Activated B cell treated with CpG ODN at 0.5 μM for 24 hours (primary cell): ENCODE data around the gene MUC5B. TPM values are rescaled to one million over a fixed set of nuclear protein-coding genes. Genes with fewer than 3 reads are reported as not detected.

Source experiments
- ATAC-seq: fragments of 200-7000 bp; cut with Tn5 transposase; one replicate; pipeline ENCODE4 v1.10.0; 2021; ENCODE audit warnings: low read depth, mild to moderate bottlenecking, moderate library complexity
- CTCF ChIA-PET: fragments of 350-600 bp; sonication (Branson Sonifier 250); formaldehyde crosslinking; loops from one replicate; lab custom pipeline; 2021; ENCODE audit warnings: antibody characterized with exemption; lab: Charles Lee
- POLR2A ChIA-PET: fragments of 350-600 bp; sonication (Branson Sonifier 250); formaldehyde crosslinking; loops from one replicate; lab custom pipeline; 2021; ENCODE audit warnings: antibody characterized with exemption; lab: Charles Lee
- DNase-seq: peaks from one replicate; pipeline ENCODE4 v3.0.0; 2022
- H3K27ac Mint-ChIP-seq: one replicate; pipeline ENCODE4 v1.8.0; 2020; ENCODE audit warnings: mixed read lengths
- H3K27me3 Mint-ChIP-seq: one replicate; pipeline ENCODE4 v1.8.0; 2021; ENCODE audit warnings: mixed read lengths
- H3K36me3 Mint-ChIP-seq: one replicate; pipeline ENCODE4 v1.8.0; 2021; ENCODE audit warnings: low read depth, mixed read lengths
- H3K4me1 Mint-ChIP-seq: one replicate; pipeline ENCODE4 v1.8.0; 2021; ENCODE audit warnings: mixed read lengths
- H3K4me3 Mint-ChIP-seq: one replicate; pipeline ENCODE4 v1.8.0; 2020; ENCODE audit warnings: mild to moderate bottlenecking, mixed read lengths
- H3K9me3 Mint-ChIP-seq: one replicate; pipeline ENCODE4 v1.8.0; 2020; ENCODE audit warnings: mixed read lengths
- intact Hi-C: fragments of 100-400 bp; cut with micrococcal nuclease; formaldehyde crosslinking; loops from one replicate; pipeline ENCODE4 v1.15.1; 2024
- total RNA-seq: library from RNA; stranded (reverse); gene quantifications from 2 replicates; pipeline ENCODE4 v1.2.3, GENCODE V29; 2022
- TF ChIP-seq, protein P1 (sequence below): fragments of 200-600 bp; IDR thresholded peaks from one replicate; pipeline ENCODE4 v1.8.0; 2022; ENCODE audit warnings: antibody characterized with exemption, mild to moderate bottlenecking

Gene MUC5B
- total RNA-seq, 1 donor from 2014 or later: not detected

DNA sequence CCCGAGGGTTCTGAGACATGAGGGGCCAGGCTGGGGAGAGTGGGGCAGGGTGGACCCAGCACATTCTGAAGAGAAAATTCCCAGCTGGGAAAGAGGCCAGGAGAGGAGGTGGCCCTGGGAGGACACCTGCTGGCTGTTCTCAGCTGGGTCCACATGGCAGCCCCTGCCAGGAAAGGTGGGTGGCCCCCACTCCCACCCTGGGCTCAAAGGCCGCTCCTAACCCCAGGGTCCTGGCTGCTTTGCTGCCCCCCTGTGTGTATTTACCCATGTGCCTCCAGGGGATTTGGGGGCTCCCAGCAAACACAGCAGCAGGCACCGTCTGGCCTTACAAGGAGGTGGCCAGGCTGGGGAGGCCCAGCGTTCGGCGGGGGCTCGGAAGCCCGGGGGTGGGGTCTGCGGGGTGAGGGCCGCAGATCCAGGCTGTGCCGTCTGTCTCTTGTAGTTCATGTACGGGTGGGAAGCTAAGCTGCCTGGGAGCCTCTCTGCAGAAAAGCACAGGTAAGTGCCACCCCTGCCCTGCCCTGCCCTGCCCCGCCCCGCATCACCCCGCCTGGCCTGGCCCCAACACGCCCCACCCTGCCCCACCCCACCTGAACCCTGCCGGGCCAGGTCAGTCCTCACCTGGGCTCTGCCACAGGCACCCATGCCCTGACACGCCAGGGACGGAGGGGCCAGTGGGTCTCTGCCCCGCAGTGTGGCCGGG lies 10.6 kb downstream of the MUC5B start:
- Mint-ChIP-seq H3K36me3 (no peaks in the 10 kb centered on the region), H3K4me1 (no peaks in the 10 kb centered on the region), H3K27me3 (no peaks in the 10 kb centered on the region), H3K27ac (no peak overlapping the region), H3K9me3 (no peaks in the 10 kb centered on the region), H3K4me3 (no peak overlapping the region)
- POLR2A ChIA-PET: no interaction called here
- DNase-seq (no peak), ATAC-seq (no peak)
- intact Hi-C loops: no loop called here
- CTCF ChIA-PET: no interaction called here
- TF ChIP-seq, protein P1, sequence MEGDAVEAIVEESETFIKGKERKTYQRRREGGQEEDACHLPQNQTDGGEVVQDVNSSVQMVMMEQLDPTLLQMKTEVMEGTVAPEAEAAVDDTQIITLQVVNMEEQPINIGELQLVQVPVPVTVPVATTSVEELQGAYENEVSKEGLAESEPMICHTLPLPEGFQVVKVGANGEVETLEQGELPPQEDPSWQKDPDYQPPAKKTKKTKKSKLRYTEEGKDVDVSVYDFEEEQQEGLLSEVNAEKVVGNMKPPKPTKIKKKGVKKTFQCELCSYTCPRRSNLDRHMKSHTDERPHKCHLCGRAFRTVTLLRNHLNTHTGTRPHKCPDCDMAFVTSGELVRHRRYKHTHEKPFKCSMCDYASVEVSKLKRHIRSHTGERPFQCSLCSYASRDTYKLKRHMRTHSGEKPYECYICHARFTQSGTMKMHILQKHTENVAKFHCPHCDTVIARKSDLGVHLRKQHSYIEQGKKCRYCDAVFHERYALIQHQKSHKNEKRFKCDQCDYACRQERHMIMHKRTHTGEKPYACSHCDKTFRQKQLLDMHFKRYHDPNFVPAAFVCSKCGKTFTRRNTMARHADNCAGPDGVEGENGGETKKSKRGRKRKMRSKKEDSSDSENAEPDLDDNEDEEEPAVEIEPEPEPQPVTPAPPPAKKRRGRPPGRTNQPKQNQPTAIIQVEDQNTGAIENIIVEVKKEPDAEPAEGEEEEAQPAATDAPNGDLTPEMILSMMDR: no peak

DNA sequence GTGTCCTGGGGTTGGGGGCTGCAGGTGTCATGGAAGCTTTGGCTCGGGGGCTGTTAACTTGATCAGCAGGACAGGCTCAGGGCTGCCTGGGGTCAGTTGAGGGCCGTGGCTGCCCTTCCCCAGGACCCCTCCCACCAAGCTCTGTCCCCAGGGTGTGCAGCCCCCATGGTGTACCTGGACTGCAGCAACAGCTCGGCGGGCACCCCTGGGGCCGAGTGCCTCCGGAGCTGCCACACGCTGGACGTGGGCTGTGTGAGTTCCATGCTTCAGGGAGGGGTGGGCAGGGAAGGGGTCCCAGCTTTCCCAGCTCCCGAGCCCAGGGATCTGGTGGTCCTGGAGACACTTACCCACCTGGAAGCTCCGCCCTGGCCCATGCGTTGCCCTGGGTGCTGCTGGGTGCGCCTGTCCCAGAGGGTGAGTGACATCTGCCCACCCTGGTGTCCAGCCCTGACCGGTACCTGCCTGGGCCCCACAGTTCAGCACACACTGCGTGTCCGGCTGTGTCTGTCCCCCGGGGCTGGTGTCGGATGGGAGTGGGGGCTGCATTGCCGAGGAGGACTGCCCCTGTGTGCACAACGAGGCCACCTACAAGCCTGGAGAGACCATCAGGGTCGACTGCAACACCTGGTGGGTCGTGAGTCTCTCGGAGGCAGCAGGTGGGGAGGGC lies 11.3 kb downstream of the MUC5B start:
- no peaks in the 10 kb centered on the region for H3K36me3 Mint-ChIP-seq

DNA sequence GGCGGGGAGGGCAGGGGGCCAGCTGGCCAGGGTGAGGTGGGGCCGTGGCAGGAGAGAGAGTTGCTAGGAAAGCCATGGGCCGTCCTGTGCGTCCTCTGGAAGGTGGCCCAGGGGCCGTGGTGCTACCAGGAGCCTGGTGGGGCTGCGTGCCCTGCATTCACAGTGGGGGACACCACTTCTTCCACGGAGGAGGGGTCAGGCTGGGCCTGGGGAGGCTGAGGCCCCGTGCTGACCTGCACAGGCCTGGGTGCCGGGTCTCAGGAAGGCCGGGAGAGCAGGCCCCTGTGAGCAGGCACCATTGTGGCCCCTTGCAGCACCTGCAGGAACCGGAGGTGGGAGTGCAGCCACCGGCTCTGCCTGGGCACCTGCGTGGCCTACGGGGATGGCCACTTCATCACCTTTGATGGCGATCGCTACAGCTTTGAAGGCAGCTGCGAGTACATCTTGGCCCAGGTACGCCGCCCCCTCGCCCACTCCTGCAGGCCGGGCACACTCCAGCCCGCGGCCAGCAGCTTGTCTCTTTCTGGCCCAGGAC lies 12.0 kb downstream of the MUC5B start:
- TF ChIP-seq, protein P1: no peak
- no peak for DNase-seq
- Mint-ChIP-seq H3K4me3 (no peak overlapping the region), H3K27me3 (no peaks in the 10 kb centered on the region), H3K27ac (no peak overlapping the region), H3K4me1 (no peaks in the 10 kb centered on the region), H3K36me3 (no peaks in the 10 kb centered on the region), H3K9me3 (no peaks in the 10 kb centered on the region)
- ChIA-PET POLR2A (no interaction called here), CTCF (no interaction called here)
- ATAC-seq: no peak
- intact Hi-C loops: no loop called here

More for the DNA sequence above, 11.3 kb downstream of the MUC5B start:
- no peaks in the 10 kb centered on the region for H3K4me1 Mint-ChIP-seq
- no peaks in the 10 kb centered on the region for H3K9me3 Mint-ChIP-seq
- ChIA-PET CTCF (no interaction called here), POLR2A (no interaction called here)
- no peak overlapping the region for H3K27ac Mint-ChIP-seq
- H3K4me3 Mint-ChIP-seq: no peak overlapping the region
- H3K27me3 Mint-ChIP-seq: no peaks in the 10 kb centered on the region
- TF ChIP-seq, protein P1: no peak
- no peak for ATAC-seq
- DNase-seq: no peak
- intact Hi-C loops: no loop called here

- Mint-ChIP-seq H3K27ac (no peak overlapping the region), H3K4me1 (no peaks in the 10 kb centered on the region), H3K4me3 (no peak overlapping the region), H3K9me3 (no peaks in the 10 kb centered on the region), H3K27me3 (no peaks in the 10 kb centered on the region), H3K36me3 (no peaks in the 10 kb centered on the region)
- ATAC-seq (no peak), DNase-seq (no peak)
- POLR2A ChIA-PET: no interaction called here
- CTCF ChIA-PET: no interaction called here
- intact Hi-C loops: no loop called here
- TF ChIP-seq, protein P1: no peak
These were observed 12.5 kb downstream of the MUC5B start for GRCh38 chr11:1235306-1235900.

DNA sequence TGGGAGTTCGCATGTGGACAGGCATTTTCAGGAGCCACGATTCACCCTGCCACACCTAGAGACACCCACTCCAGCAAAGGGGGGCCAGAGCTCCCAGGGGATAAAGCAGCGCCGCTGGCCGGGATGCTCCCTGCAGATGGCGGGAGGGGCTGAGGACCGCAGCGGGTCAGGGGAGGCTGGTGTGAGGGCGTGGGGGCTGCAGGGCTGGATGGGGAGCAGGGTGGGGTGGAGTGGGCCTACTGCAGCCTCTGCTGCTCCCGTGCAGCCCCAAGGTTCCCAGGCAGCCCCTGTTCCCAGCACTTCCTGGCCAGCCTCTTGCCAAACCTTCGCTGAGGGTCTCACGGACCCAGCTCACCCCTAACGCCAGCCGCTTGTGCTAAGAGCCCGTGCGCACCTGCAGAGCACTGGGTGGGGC lies 13.0 kb downstream of the MUC5B start:
- TF ChIP-seq, protein P1: no peak
- Mint-ChIP-seq H3K4me3 (no peak overlapping the region), H3K27ac (no peak overlapping the region), H3K9me3 (no peaks in the 10 kb centered on the region), H3K36me3 (no peaks in the 10 kb centered on the region), H3K27me3 (no peaks in the 10 kb centered on the region), H3K4me1 (no peaks in the 10 kb centered on the region)
- ATAC-seq: no peak
- intact Hi-C loops: no loop called here
- ChIA-PET CTCF (no interaction called here), POLR2A (no interaction called here)
- no peak for DNase-seq
